Mammary epithelial cell (primary cell): ENCODE measurements around the gene PTCH2.

Source experiments
- EZH2 ChIP-seq: IDR thresholded peaks from 2 replicates; pipeline ENCODE4 v1.6.1; 2012; ENCODE audit warnings: low read length, inconsistent platforms, borderline replicate concordance
- TF ChIP-seq, protein P1 (sequence below), 2 donors: IDR thresholded peaks in 1 of 2; conservative IDR thresholded peaks in 1 of 2; 2 replicates each; pipeline ENCODE4 v1.5.1; 2011 to 2012; ENCODE audit warnings: inconsistent platforms in 2 of 2, low read length in 2 of 2, mild to moderate bottlenecking in 2 of 2, control low read depth in 1 of 2, low read depth in 1 of 2; ENCODE audit not compliant: insufficient read depth in 1 of 2; ENCODE audit errors: extremely low read depth in 1 of 2

GRCh38 chr1:44848456-44849181 is 5.6 kb upstream of the PTCH2 start:
- TF ChIP-seq, protein P1, sequence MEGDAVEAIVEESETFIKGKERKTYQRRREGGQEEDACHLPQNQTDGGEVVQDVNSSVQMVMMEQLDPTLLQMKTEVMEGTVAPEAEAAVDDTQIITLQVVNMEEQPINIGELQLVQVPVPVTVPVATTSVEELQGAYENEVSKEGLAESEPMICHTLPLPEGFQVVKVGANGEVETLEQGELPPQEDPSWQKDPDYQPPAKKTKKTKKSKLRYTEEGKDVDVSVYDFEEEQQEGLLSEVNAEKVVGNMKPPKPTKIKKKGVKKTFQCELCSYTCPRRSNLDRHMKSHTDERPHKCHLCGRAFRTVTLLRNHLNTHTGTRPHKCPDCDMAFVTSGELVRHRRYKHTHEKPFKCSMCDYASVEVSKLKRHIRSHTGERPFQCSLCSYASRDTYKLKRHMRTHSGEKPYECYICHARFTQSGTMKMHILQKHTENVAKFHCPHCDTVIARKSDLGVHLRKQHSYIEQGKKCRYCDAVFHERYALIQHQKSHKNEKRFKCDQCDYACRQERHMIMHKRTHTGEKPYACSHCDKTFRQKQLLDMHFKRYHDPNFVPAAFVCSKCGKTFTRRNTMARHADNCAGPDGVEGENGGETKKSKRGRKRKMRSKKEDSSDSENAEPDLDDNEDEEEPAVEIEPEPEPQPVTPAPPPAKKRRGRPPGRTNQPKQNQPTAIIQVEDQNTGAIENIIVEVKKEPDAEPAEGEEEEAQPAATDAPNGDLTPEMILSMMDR (conservative IDR thresholded peaks at IDR 0.05 in 1 of 2, IDR thresholded peaks at IDR 0.05 in 1 of 2; ENCODE audit: extremely low read depth in 1 of 2, insufficient read depth in 1 of 2, low read depth in 1 of 2, low read length in 2 of 2) = no peak
- no peak for TF ChIP-seq EZH2
